Measurements from ENCODE around the gene UGT1A4.

GRCh38 chr2:233673896-233674295, 44.6 kb upstream of the UGT1A4 start:
- TF ChIP-seq CTCF (IDR thresholded peaks at IDR 0.05) (no peak), POLR2A (IDR thresholded peaks at IDR 0.05) (no peak), POLR2AphosphoS5 (IDR thresholded peaks at IDR 0.05) (no peak)
